Measurements from ENCODE around the gene CACNB3.

The CACNB3 gene

GRCh38 chr12:48781750-48782456 lies 36.4 kb upstream of the CACNB3 start:
- H3K4me1 Mint-ChIP-seq (ENCODE audit: low read depth in 2 of 2): no peaks in the 10 kb centered on the region
- H3K27ac Mint-ChIP-seq: no peak overlapping the region
- H3K27me3 Mint-ChIP-seq: peaks cover 30 to 57% of the 10 kb centered on the region in 2 donors
- no peak for ATAC-seq (replicated peaks)
- no peaks in the 10 kb centered on the region for H3K36me3 Mint-ChIP-seq (ENCODE audit: insufficient read depth)
- no peak overlapping the region for H3K4me3 Mint-ChIP-seq
- DNase-seq: no peak
- no peaks in the 10 kb centered on the region for H3K9me3 Mint-ChIP-seq

- no peaks in the 10 kb centered on the region for H3K4me1 Mint-ChIP-seq (ENCODE audit: low read depth in 2 of 2)
- no peaks in the 10 kb centered on the region for H3K36me3 Mint-ChIP-seq (ENCODE audit: insufficient read depth)
- no peaks in the 10 kb centered on the region for H3K9me3 Mint-ChIP-seq
- peaks cover 39 to 58% of the 10 kb centered on the region in 2 donors for H3K27me3 Mint-ChIP-seq
- H3K4me3 Mint-ChIP-seq: no peak overlapping the region
- no peak for ATAC-seq (replicated peaks)
- no peak overlapping the region for H3K27ac Mint-ChIP-seq
- no peak for DNase-seq
Observed at GRCh38 chr12:48782457-48783395, 35.6 kb upstream of the CACNB3 start.

- no peak overlapping the region for H3K27ac Mint-ChIP-seq
Observed at GRCh38 chr12:48783432-48783831, 34.9 kb upstream of the CACNB3 start.

GRCh38 chr12:48786591-48787544 lies 31.4 kb upstream of the CACNB3 start:
- Mint-ChIP-seq H3K27ac (no peak overlapping the region), H3K4me3 (no peak overlapping the region), H3K4me1 (ENCODE audit: low read depth in 2 of 2) (peaks cover 8 to 9% of the 10 kb centered on the region in 2 donors), H3K9me3 (no peaks in the 10 kb centered on the region), H3K27me3 (peaks cover 62 to 80% of the 10 kb centered on the region in 2 donors), H3K36me3 (ENCODE audit: insufficient read depth) (no peaks in the 10 kb centered on the region)
- no peak for ATAC-seq (replicated peaks)
- no peak for DNase-seq

More at GRCh38 chr12:48783432-48783831, 34.9 kb upstream of the CACNB3 start:
- no peak overlapping the region for H3K4me3 Mint-ChIP-seq
- peaks cover 46 to 63% of the 10 kb centered on the region in 2 donors for H3K27me3 Mint-ChIP-seq
- no peaks in the 10 kb centered on the region for H3K36me3 Mint-ChIP-seq (ENCODE audit: insufficient read depth)
- H3K4me1 Mint-ChIP-seq (ENCODE audit: low read depth in 2 of 2): peaks cover under 1 to 1% of the 10 kb centered on the region in 2 donors
- H3K9me3 Mint-ChIP-seq: no peaks in the 10 kb centered on the region
- DNase-seq (no peak), ATAC-seq (replicated peaks) (no peak)

- ATAC-seq (replicated peaks): no peak
- Mint-ChIP-seq H3K36me3 (ENCODE audit: insufficient read depth) (no peaks in the 10 kb centered on the region), H3K4me1 (ENCODE audit: low read depth in 2 of 2) (peaks cover 8 to 9% of the 10 kb centered on the region in 2 donors), H3K9me3 (no peaks in the 10 kb centered on the region), H3K27ac (no peak overlapping the region), H3K27me3 (peaks cover 56 to 69% of the 10 kb centered on the region in 2 donors), H3K4me3 (peak overlapping the region; percentile 75 to 77)
- no peak for DNase-seq
Observed at GRCh38 chr12:48787791-48788523, 30.3 kb upstream of the CACNB3 start.

- Mint-ChIP-seq H3K4me3 (peak overlapping the region; percentile 75 to 77), H3K9me3 (no peaks in the 10 kb centered on the region), H3K4me1 (ENCODE audit: low read depth in 2 of 2) (peaks cover 8 to 9% of the 10 kb centered on the region in 2 donors), H3K27ac (no peak overlapping the region), H3K36me3 (ENCODE audit: insufficient read depth) (no peaks in the 10 kb centered on the region), H3K27me3 (peaks cover 56 to 67% of the 10 kb centered on the region in 2 donors)
- DNase-seq (no peak), ATAC-seq (replicated peaks) (no peak)
Observed at GRCh38 chr12:48788524-48788853, 29.8 kb upstream of the CACNB3 start.

GRCh38 chr12:48788854-48789775 lies 29.2 kb upstream of the CACNB3 start, which contains the start of gene ADCY6:
Gene ADCY6, minus strand, starts transcription at chr12:48789089. Its CDS starts 5,655 bp downstream, at chr12:48783434.
- Mint-ChIP-seq H3K27me3 (peaks cover 56 to 67% of the 10 kb centered on the region in 2 donors), H3K27ac (peak within 1 kb of the TSS in 1 of 2 donors; percentile 46), H3K4me3 (peak within 1 kb of the TSS; percentile 75 to 77), H3K4me1 (ENCODE audit: low read depth in 2 of 2) (peaks cover 8 to 9% of the 10 kb centered on the region in 2 donors), H3K9me3 (no peaks in the 10 kb centered on the region), H3K36me3 (ENCODE audit: insufficient read depth) (no peaks in the 10 kb centered on the region)
- ATAC-seq (replicated peaks) (peak; percentile 31), DNase-seq (no peak)

GRCh38 chr12:48789858-48790326 lies 28.4 kb upstream of the CACNB3 start:
- ATAC-seq (replicated peaks) (no peak), DNase-seq (no peak)
- Mint-ChIP-seq H3K36me3 (ENCODE audit: insufficient read depth) (no peaks in the 10 kb centered on the region), H3K27ac (peak overlapping the region in 1 of 2 donors; percentile 46), H3K27me3 (peaks cover 57 to 62% of the 10 kb centered on the region in 2 donors), H3K4me1 (ENCODE audit: low read depth in 2 of 2) (peaks cover 8 to 11% of the 10 kb centered on the region in 2 donors), H3K9me3 (no peaks in the 10 kb centered on the region), H3K4me3 (peak overlapping the region; percentile 75 to 77)

GRCh38 chr12:48793696-48794095 lies 24.6 kb upstream of the CACNB3 start:
- Mint-ChIP-seq H3K36me3 (ENCODE audit: insufficient read depth) (no peaks in the 10 kb centered on the region), H3K27me3 (peaks cover 24 to 29% of the 10 kb centered on the region in 2 donors), H3K4me1 (ENCODE audit: low read depth in 2 of 2) (peaks cover 5 to 11% of the 10 kb centered on the region in 2 donors), H3K4me3 (no peak overlapping the region), H3K27ac (no peak overlapping the region), H3K9me3 (no peaks in the 10 kb centered on the region)
- no peak for DNase-seq
- no peak for ATAC-seq (replicated peaks)

- Mint-ChIP-seq H3K4me1 (ENCODE audit: low read depth in 2 of 2) (peaks cover 1 to 6% of the 10 kb centered on the region in 2 donors), H3K9me3 (no peaks in the 10 kb centered on the region), H3K4me3 (no peak overlapping the region), H3K27me3 (peaks cover 13 to 24% of the 10 kb centered on the region in 2 donors), H3K36me3 (ENCODE audit: insufficient read depth) (no peaks in the 10 kb centered on the region), H3K27ac (no peak overlapping the region)
- ATAC-seq (replicated peaks): no peak
- DNase-seq: no peak
Observed at GRCh38 chr12:48794870-48795269, 23.4 kb upstream of the CACNB3 start.

GRCh38 chr12:48795550-48796455 lies 22.5 kb upstream of the CACNB3 start:
- ATAC-seq (replicated peaks) (peak; percentile 76), DNase-seq (peak; percentile 45 to 48 (median 45))
- no peaks in the 10 kb centered on the region for H3K36me3 Mint-ChIP-seq (ENCODE audit: insufficient read depth)
- H3K4me3 Mint-ChIP-seq: no peak overlapping the region
- no peaks in the 10 kb centered on the region for H3K9me3 Mint-ChIP-seq
- H3K27me3 Mint-ChIP-seq: peaks cover 13 to 15% of the 10 kb centered on the region in 2 donors
- no peak overlapping the region for H3K27ac Mint-ChIP-seq
- peaks cover 0 to 5% of the 10 kb centered on the region in 2 donors for H3K4me1 Mint-ChIP-seq (ENCODE audit: low read depth in 2 of 2)

Data from effector memory CD8-positive, alpha-beta T cell (primary cell).